K562 (cell line): Measurements from ENCODE around the gene ANO2. TPM values are rescaled to one million over a fixed set of nuclear protein-coding genes. Genes with fewer than 3 reads are reported as not detected.

Experiments used
- ATAC-seq: fragments of 200-7000 bp; cut with Tn5 transposase; 3 replicates; pipeline ENCODE4 v1.9.1; 2020; ENCODE audit warnings: moderate library complexity
- BruUV-seq: library from RNA; stranded (reverse); fragments of 400-500 nt; replicated peaks from 2 replicates; lab custom pipeline; 2021; lab: Mats Ljungman, UMichigan
- CTCF ChIA-PET: fragments of 300-600 bp; formaldehyde crosslinking; extraction: SDS; loops from one replicate; lab custom pipeline; 2021; ENCODE audit warnings: low intra/inter-chr PET ratio; lab: Yijun Ruan, JAX
- POLR2A ChIA-PET: fragments of 300-600, 350-650 bp; sonication (Branson Sonifier 250); formaldehyde crosslinking; extraction: SDS; loops from one replicate; lab custom pipeline; 2021; ENCODE audit warnings: antibody characterized with exemption, inconsistent platforms; lab: Yijun Ruan, JAX
- DNase-seq, 4 experiments: peaks; one replicate each; pipeline versions ENCODE4 v3.0.0 to v3.0.0-alpha.2; 2011 to 2018; ENCODE audit warnings: low spot score in 3 of 4, mixed read lengths in 3 of 4; ENCODE audit errors: extremely low read depth in 1 of 4
- FAIRE-seq: peaks from 2 replicates; lab custom pipeline; 2011; peaks lifted over from hg19 to GRCh38; lab: Jason Lieb, UNC
- H2AFZ ChIP-seq: 2 replicates; pipeline ENCODE4 v1.6.0; 2011; ENCODE audit warnings: low read depth, low read length, control low read depth, inconsistent platforms
- H3K27ac ChIP-seq: fragments of 200-600 bp; 3 replicates; pipeline ENCODE4 v1.8.0; 2011; ENCODE audit warnings: low read depth, mild to moderate bottlenecking, control low read depth, inconsistent platforms, low read length, moderate library complexity, mixed read lengths; ENCODE audit errors: extremely low read depth
- H3K27me3 ChIP-seq, 2 experiments: fragments of 300-600 bp in 1 of 2; 2 replicates in 1 of 2; 3 replicates in 1 of 2; pipeline versions ENCODE4 v1.6.0 to v1.8.0; 2011; ENCODE audit warnings: inconsistent platforms in 2 of 2, low read length in 2 of 2, mild to moderate bottlenecking in 1 of 2, mixed read lengths in 1 of 2, moderate library complexity in 1 of 2; ENCODE audit not compliant: control insufficient read depth in 2 of 2, insufficient read depth in 2 of 2
- H3K36me3 ChIP-seq: fragments of 300-600 bp; 3 replicates; pipeline ENCODE4 v1.8.0; 2011; ENCODE audit warnings: mild to moderate bottlenecking, low read length, inconsistent platforms; ENCODE audit not compliant: control insufficient read depth, insufficient read depth
- H3K4me1 ChIP-seq, 2 experiments: fragments of 200-600 bp in 1 of 2; replicated peaks in 1 of 2; 2 replicates in 1 of 2; 3 replicates in 1 of 2; pipeline versions ENCODE4 v1.5.1 to v1.8.0; 2011; ENCODE audit warnings: inconsistent platforms in 2 of 2, low read length in 2 of 2, mild to moderate bottlenecking in 1 of 2, mixed read lengths in 1 of 2, moderate library complexity in 1 of 2; ENCODE audit not compliant: control insufficient read depth in 2 of 2, insufficient read depth in 2 of 2
- H3K4me2 ChIP-seq: 2 replicates; pipeline ENCODE4 v1.6.1; 2011; ENCODE audit warnings: low read length, control low read depth, inconsistent platforms, mixed read lengths; ENCODE audit not compliant: insufficient read depth
- H3K4me3 ChIP-seq: fragments of 200-600 bp; sonication (generic), shearing (Covaris generic); 2 replicates; pipeline ENCODE4 v1.5.1; 2016; ENCODE audit warnings: control low read depth, inconsistent platforms
- H3K79me2 ChIP-seq: fragments of 200-600 bp; 3 replicates; pipeline ENCODE4 v1.8.0; 2011; ENCODE audit warnings: low read length, inconsistent platforms; ENCODE audit not compliant: control insufficient read depth, insufficient read depth
- H3K9ac ChIP-seq, 2 experiments: 2 replicates each; pipeline versions ENCODE4 v1.6.0 to v1.6.1; 2011; ENCODE audit warnings: low read depth in 2 of 2, low read length in 2 of 2, control low read depth in 1 of 2, inconsistent platforms in 1 of 2, mild to moderate bottlenecking in 1 of 2, mixed read lengths in 1 of 2; ENCODE audit not compliant: insufficient read depth in 1 of 2
- H3K9me1 ChIP-seq: one replicate; pipeline ENCODE4 v1.6.0; 2011; ENCODE audit warnings: inconsistent platforms, mild to moderate bottlenecking, low read length, moderate library complexity; ENCODE audit not compliant: control insufficient read depth, insufficient read depth
- H3K9me3 ChIP-seq: replicated peaks from 2 replicates; pipeline ENCODE4 v1.5.1; 2011; ENCODE audit warnings: low read depth, low read length, inconsistent platforms; ENCODE audit not compliant: control insufficient read depth, insufficient read depth
- H4K20me1 ChIP-seq: replicated peaks from 2 replicates; pipeline ENCODE4 v1.6.1; 2011; ENCODE audit warnings: low read length, inconsistent platforms, mixed read lengths; ENCODE audit not compliant: control insufficient read depth, insufficient read depth
- ARID1B ChIP-seq: fragments of 450-650 bp; IDR thresholded peaks from 2 replicates; pipeline ENCODE4 v1.6.1; 2016; ENCODE audit warnings: antibody characterized with exemption, mild to moderate bottlenecking, inconsistent platforms
- ATF1 ChIP-seq, 2 experiments: fragments of 450-650 bp in 1 of 2; IDR thresholded peaks; 2 replicates each; pipeline ENCODE4 v1.6.1; 2016; ENCODE audit warnings: missing compliant biosample characterization in 1 of 2, missing genetic modification characterization in 1 of 2
- DDX20 ChIP-seq: fragments of 450-650 bp; IDR thresholded peaks from 2 replicates; pipeline ENCODE4 v1.6.1; 2016; ENCODE audit warnings: missing genetic modification characterization, low read depth, mild to moderate bottlenecking, missing compliant biosample characterization, moderate library complexity
- HNRNPH1 ChIP-seq: fragments of 200-400 bp; formaldehyde crosslinking; optimal IDR thresholded peaks from 2 replicates; pipeline ENCODE3; 2017; ENCODE audit warnings: low read depth, mild to moderate bottlenecking, low read length, moderate library complexity
- MYBL2 ChIP-seq, 2 experiments: fragments of 450-650 bp in 1 of 2; sonication (generic) in 1 of 2; formaldehyde crosslinking in 1 of 2; IDR thresholded peaks; 2 replicates each; pipeline versions ENCODE4 v1.6.1 to v1.8.1; 2017 to 2022; ENCODE audit warnings: borderline replicate concordance in 1 of 2, inconsistent platforms in 1 of 2, low read depth in 1 of 2, mild to moderate bottlenecking in 1 of 2, missing genetic modification reagents in 1 of 2, moderate library complexity in 1 of 2
- NCOA1 ChIP-seq: fragments of 450-650 bp; IDR thresholded peaks from 2 replicates; pipeline ENCODE4 v1.6.1; 2016; ENCODE audit warnings: low read depth
- NR2C2 ChIP-seq, 2 experiments: fragments of 200-800 bp in 1 of 2; sonication (Bioruptor generic) in 1 of 2; sonication (generic) in 1 of 2; formaldehyde crosslinking in 1 of 2; IDR thresholded peaks; 2 replicates each; pipeline versions ENCODE4 v1.6.1 to v1.8.0; 2016 to 2022; ENCODE audit warnings: mild to moderate bottlenecking in 1 of 2, missing compliant biosample characterization in 1 of 2, missing genetic modification characterization in 1 of 2, missing genetic modification reagents in 1 of 2
- POLR3G ChIP-seq: IDR thresholded peaks from 2 replicates; pipeline ENCODE4 v1.6.1; 2011; ENCODE audit not compliant: insufficient read length, insufficient replicate concordance; ENCODE audit errors: extremely low read depth
- SOX6 ChIP-seq: fragments of 450-650 bp; IDR thresholded peaks from 2 replicates; pipeline ENCODE4 v1.6.1; 2014; ENCODE audit warnings: mild to moderate bottlenecking
- ZBTB7A ChIP-seq: IDR thresholded peaks from 2 replicates; pipeline ENCODE4 v1.6.1; 2011; ENCODE audit warnings: low read depth, mild to moderate bottlenecking, low read length, moderate library complexity, borderline replicate concordance; ENCODE audit not compliant: control insufficient read depth
- ZNF224 ChIP-seq: sonication (generic); formaldehyde crosslinking; IDR thresholded peaks from 2 replicates; pipeline ENCODE4 v1.8.0; 2022; ENCODE audit warnings: mild to moderate bottlenecking, missing genetic modification reagents
- ZNF408 ChIP-seq: fragments of 250-450 bp; sonication (Bioruptor Pico); IDR thresholded peaks from 2 replicates; pipeline ENCODE4 v1.4.0; 2020; ENCODE audit warnings: low read depth, mild to moderate bottlenecking, moderate library complexity
- WGBS: fragments of 100-300 bp; shearing (Covaris generic); methylation state at CpG from one replicate; pipeline ENCODE4 v1.1.6; 2016; ENCODE audit warnings: low coverage, mixed read lengths; ENCODE audit not compliant: insufficient coverage; ENCODE audit errors: missing lambda C conversion rate; 5-methylcytosine and 5-hydroxymethylcytosine counted together
- in situ Hi-C: fragments of 300-500 bp; cut with MboI; formaldehyde crosslinking; loops from 4 replicates; pipeline ENCODE4 v1.15.0; 2018; ENCODE audit warnings: inconsistent platforms, mixed read lengths
- intact Hi-C: fragments of 100-400 bp; cut with micrococcal nuclease; formaldehyde crosslinking; loops from 2 replicates; pipeline ENCODE4 v1.14.2; 2022
- polyA plus RNA-seq, 8 experiments: library from polyadenylated mRNA; depleted of rRNA in 4 of 8; stranded (reverse) in 5 of 8; unstranded in 3 of 8; fragments of >200 nt; fragmentation: Nextera tagmentation in 2 of 8; fragmentation: Illumina TruSeq in 1 of 8; extraction: Ambion mirVana in 2 of 8; extraction: Trizol in 1 of 8; gene quantifications; 2 replicates each; pipeline versions ENCODE4 v1.2.1 to v1.2.3, GENCODE V29; 2011 to 2014; ENCODE audit warnings: inconsistent platforms in 1 of 8, missing spikeins in 1 of 8
- total RNA-seq, 7 experiments: library from RNA; depleted of rRNA in 6 of 7; stranded (reverse); fragments of >200 nt in 6 of 7; fragmentation: Illumina TruSeq in 2 of 7; extraction: Trizol in 2 of 7; gene quantifications; 2 replicates each; pipeline versions ENCODE4 v1.2.1 to v1.2.3, GENCODE V29; 2011 to 2021; ENCODE audit warnings: low replicate concordance in 1 of 7
- TF ChIP-seq, protein P1 (sequence below): sonication (generic); IDR thresholded peaks from 2 replicates; pipeline ENCODE4 v1.6.1; 2016
- TF ChIP-seq, protein P2 (sequence below): fragments of 250-450 bp; sonication (Bioruptor Pico); IDR thresholded peaks from 2 replicates; pipeline ENCODE4 v1.4.0; 2020; ENCODE audit warnings: mild to moderate bottlenecking, moderate library complexity, borderline replicate concordance
- TF ChIP-seq, protein P3 (sequence below): fragments of 450-650 bp; IDR thresholded peaks from 2 replicates; pipeline ENCODE4 v1.7.1; 2018; ENCODE audit warnings: mild to moderate bottlenecking, low read depth; ENCODE audit not compliant: partially characterized antibody

The ANO2 gene
- total and polyA plus RNA-seq, 9 of the 15 experiments (the other 6 are each of a cell fraction or from before 2014, with no cell fraction given) = 0.64 TPM; not detected in 8

DNA sequence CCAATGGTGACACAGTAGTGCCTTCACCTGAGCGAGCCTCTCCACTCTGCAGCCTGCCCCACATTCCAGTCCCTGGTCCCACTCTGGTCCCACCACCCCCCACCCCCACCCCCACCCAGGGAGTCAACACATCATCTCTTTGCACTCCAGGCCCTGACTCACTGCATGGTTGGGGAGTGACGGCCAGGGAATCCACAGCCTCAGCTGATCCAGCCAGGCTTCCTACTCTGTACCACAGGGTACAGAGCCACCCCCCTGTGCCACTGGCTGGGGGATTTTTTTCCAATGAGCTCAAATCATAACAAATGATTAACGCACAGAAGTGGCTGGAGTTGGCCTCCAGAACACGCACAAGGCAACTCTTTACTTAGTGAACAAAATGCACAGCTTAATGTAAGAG is 279.4 kb downstream of the ANO2 start (continued):
- TF ChIP-seq NR2C2 (CRISPR knock-in tag; IDR thresholded peaks at IDR 0.05) (no peak), NR2C2 (tag; IDR thresholded peaks at IDR 0.05) (no peak), NCOA1 (no peak), POLR3G (no peak)

DNA sequence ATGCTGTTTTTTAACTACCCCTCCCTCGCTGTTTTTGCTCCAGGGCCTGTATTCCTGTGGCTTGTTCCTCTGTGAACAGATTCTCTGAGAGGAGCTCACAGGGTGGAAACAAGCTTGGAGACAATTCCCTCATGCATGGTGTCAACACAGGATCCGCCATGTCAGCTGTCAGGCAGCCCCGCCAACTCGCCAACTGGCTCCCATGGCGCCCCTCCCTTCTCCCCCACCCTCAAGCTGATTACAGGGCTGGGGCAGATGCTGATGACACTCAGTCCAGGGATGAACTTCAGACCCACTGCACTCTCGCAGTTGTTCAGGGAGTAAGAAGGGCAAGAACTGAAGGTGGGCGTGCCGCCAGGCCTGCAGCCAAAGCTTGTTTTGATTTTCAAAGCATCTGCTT is 283.2 kb downstream of the ANO2 start:
- ATAC-seq (no peak), FAIRE-seq (no peak), DNase-seq (no peak)
- Histone ChIP-seq H3K9me3 (no peaks in the 10 kb centered on the region), H3K4me2 (no peak overlapping the region), H3K9ac (no peak overlapping the region), H3K36me3 (no peaks in the 10 kb centered on the region), H3K79me2 (no peaks in the 10 kb centered on the region), H3K9me1 (no peaks in the 10 kb centered on the region), H2AFZ (no peak overlapping the region), H3K4me3 (no peak overlapping the region), H3K27me3 (no peaks in the 10 kb centered on the region), H3K27ac (no peak overlapping the region), H4K20me1 (no peaks in the 10 kb centered on the region), H3K4me1 (no peaks in the 10 kb centered on the region)
- intact Hi-C loops (no loop called here), in situ Hi-C loops (no loop called here)
- BruUV-seq = no TSS peak
- POLR2A ChIA-PET = no interaction called here
- CTCF ChIA-PET = no interaction called here
- WGBS = 3% methylated on average over 8 of the region's 8 CpGs
- no peak for TF ChIP-seq ARID1B
- TF ChIP-seq ZNF224 (CRISPR knock-in tag) = no peak
- TF ChIP-seq ZBTB7A = no peak
- no peak for TF ChIP-seq DDX20 (tag)
- TF ChIP-seq, protein P1, sequence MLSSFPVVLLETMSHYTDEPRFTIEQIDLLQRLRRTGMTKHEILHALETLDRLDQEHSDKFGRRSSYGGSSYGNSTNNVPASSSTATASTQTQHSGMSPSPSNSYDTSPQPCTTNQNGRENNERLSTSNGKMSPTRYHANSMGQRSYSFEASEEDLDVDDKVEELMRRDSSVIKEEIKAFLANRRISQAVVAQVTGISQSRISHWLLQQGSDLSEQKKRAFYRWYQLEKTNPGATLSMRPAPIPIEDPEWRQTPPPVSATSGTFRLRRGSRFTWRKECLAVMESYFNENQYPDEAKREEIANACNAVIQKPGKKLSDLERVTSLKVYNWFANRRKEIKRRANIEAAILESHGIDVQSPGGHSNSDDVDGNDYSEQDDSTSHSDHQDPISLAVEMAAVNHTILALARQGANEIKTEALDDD = no peak
- TF ChIP-seq SOX6 = no peak
- TF ChIP-seq, protein P2, sequence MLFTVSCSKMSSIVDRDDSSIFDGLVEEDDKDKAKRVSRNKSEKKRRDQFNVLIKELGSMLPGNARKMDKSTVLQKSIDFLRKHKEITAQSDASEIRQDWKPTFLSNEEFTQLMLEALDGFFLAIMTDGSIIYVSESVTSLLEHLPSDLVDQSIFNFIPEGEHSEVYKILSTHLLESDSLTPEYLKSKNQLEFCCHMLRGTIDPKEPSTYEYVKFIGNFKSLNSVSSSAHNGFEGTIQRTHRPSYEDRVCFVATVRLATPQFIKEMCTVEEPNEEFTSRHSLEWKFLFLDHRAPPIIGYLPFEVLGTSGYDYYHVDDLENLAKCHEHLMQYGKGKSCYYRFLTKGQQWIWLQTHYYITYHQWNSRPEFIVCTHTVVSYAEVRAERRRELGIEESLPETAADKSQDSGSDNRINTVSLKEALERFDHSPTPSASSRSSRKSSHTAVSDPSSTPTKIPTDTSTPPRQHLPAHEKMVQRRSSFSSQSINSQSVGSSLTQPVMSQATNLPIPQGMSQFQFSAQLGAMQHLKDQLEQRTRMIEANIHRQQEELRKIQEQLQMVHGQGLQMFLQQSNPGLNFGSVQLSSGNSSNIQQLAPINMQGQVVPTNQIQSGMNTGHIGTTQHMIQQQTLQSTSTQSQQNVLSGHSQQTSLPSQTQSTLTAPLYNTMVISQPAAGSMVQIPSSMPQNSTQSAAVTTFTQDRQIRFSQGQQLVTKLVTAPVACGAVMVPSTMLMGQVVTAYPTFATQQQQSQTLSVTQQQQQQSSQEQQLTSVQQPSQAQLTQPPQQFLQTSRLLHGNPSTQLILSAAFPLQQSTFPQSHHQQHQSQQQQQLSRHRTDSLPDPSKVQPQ (CRISPR knock-in tag) = no peak
- TF ChIP-seq MYBL2 (IDR thresholded peaks at IDR 0.05; ENCODE audit: low read depth) = no peak
- TF ChIP-seq MYBL2 (CRISPR knock-in tag; IDR thresholded peaks at IDR 0.05; ENCODE audit: borderline replicate concordance) = no peak
- TF ChIP-seq HNRNPH1 = no peak
- no peak for TF ChIP-seq ATF1 (CRISPR knock-in tag; IDR thresholded peaks at IDR 0.05)
- TF ChIP-seq ATF1 (tag; IDR thresholded peaks at IDR 0.05) = no peak
- no peak for TF ChIP-seq ZNF408 (CRISPR knock-in tag)
- TF ChIP-seq, protein P3, sequence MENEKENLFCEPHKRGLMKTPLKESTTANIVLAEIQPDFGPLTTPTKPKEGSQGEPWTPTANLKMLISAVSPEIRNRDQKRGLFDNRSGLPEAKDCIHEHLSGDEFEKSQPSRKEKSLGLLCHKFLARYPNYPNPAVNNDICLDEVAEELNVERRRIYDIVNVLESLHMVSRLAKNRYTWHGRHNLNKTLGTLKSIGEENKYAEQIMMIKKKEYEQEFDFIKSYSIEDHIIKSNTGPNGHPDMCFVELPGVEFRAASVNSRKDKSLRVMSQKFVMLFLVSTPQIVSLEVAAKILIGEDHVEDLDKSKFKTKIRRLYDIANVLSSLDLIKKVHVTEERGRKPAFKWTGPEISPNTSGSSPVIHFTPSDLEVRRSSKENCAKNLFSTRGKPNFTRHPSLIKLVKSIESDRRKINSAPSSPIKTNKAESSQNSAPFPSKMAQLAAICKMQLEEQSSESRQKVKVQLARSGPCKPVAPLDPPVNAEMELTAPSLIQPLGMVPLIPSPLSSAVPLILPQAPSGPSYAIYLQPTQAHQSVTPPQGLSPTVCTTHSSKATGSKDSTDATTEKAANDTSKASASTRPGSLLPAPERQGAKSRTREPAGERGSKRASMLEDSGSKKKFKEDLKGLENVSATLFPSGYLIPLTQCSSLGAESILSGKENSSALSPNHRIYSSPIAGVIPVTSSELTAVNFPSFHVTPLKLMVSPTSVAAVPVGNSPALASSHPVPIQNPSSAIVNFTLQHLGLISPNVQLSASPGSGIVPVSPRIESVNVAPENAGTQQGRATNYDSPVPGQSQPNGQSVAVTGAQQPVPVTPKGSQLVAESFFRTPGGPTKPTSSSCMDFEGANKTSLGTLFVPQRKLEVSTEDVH = no peak
